ENCODE measurements around the gene TIMM10B. TPM values are rescaled to one million over a fixed set of nuclear protein-coding genes. Genes with fewer than 3 reads are reported as not detected.

The TIMM10B gene
- total RNA-seq, 1 experiment from 2014 or later: 41.7 TPM

DNA sequence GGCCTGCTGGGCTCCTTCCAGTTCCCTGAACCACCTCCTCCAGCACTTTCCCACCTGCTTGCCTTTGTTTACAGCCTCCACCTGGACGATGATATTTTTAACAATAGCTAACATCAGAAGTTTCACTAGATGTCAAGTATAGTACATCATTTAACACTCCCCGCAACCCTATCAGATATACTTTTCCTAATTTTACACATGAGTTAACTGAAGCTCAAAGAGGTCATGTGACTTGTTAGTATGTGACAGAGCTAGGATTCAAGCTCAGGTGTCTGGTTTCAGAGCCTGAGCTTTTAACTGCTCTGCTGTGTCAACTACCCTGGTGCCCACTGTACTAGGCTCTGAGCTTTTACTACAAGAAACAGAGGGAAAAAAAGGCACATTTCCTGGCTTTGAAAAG is 26.2 kb upstream of the TIMM10B start:
- CTCF ChIA-PET: no interaction called here

DNA sequence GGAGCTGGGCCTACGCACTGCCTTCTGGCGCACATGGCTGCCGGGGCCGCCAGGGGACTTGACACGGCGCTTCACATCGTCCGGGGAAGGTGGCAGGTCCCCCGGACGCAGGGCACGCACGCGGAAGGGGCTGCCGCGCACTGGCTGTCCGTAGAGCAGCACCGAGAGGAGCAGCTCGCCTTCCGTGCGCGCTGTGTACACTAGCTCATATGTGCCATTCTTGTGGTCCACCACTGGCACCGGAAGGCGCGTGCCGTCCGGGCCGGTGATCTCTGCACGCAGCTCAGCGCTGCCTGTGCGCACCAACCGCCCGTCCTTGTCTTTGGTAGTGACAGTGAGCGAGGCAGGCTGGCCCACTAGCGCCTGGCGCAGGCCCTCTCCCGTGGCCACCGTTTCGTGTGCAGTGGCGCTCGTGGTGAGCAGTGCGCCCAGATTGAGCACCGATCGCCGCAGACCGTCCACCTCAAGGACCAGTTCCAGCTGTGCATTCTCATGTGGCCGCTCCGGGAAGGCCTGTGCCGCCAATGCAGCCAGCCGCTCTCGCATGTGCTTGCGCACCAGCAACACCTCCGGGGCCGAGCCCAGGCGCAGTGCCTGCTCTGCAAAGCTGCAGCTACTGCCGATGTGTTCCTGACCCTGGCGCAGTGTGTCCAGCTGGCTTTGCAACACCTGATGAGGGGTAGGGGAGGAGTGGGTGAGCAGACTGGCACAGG is 24.8 kb upstream of the TIMM10B start:
- CTCF ChIA-PET: no interaction called here
- no peak for DNase-seq
- Mint-ChIP-seq H3K27ac (ENCODE audit: unreplicated experiment) (no peak overlapping the region), H3K4me3 (ENCODE audit: low read depth, unreplicated experiment) (no peak overlapping the region), H3K36me3 (ENCODE audit: insufficient read depth, unreplicated experiment) (no peaks in the 10 kb centered on the region), H3K27me3 (ENCODE audit: unreplicated experiment) (no peaks in the 10 kb centered on the region), H3K4me1 (ENCODE audit: low read depth, unreplicated experiment) (no peaks in the 10 kb centered on the region), H3K9me3 (ENCODE audit: low read depth, unreplicated experiment) (no peaks in the 10 kb centered on the region)
- intact Hi-C loops (cut with micrococcal nuclease; ENCODE audit: unreplicated experiment): no loop called here
- TF ChIP-seq, protein P1, sequence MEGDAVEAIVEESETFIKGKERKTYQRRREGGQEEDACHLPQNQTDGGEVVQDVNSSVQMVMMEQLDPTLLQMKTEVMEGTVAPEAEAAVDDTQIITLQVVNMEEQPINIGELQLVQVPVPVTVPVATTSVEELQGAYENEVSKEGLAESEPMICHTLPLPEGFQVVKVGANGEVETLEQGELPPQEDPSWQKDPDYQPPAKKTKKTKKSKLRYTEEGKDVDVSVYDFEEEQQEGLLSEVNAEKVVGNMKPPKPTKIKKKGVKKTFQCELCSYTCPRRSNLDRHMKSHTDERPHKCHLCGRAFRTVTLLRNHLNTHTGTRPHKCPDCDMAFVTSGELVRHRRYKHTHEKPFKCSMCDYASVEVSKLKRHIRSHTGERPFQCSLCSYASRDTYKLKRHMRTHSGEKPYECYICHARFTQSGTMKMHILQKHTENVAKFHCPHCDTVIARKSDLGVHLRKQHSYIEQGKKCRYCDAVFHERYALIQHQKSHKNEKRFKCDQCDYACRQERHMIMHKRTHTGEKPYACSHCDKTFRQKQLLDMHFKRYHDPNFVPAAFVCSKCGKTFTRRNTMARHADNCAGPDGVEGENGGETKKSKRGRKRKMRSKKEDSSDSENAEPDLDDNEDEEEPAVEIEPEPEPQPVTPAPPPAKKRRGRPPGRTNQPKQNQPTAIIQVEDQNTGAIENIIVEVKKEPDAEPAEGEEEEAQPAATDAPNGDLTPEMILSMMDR (IDR thresholded peaks at IDR 0.05; ENCODE audit: unreplicated experiment): no peak
- BruUV-seq (replicated peaks): no TSS peak

More for the DNA sequence above, 26.2 kb upstream of the TIMM10B start:
- H3K36me3 Mint-ChIP-seq (ENCODE audit: insufficient read depth, unreplicated experiment): no peaks in the 10 kb centered on the region
- no peak overlapping the region for H3K4me3 Mint-ChIP-seq (ENCODE audit: low read depth, unreplicated experiment)
- no peak overlapping the region for H3K27ac Mint-ChIP-seq (ENCODE audit: unreplicated experiment)
- intact Hi-C loops (cut with micrococcal nuclease; ENCODE audit: unreplicated experiment): no loop called here
- no peak for DNase-seq
- no peaks in the 10 kb centered on the region for H3K27me3 Mint-ChIP-seq (ENCODE audit: unreplicated experiment)
- TF ChIP-seq, protein P1 (IDR thresholded peaks at IDR 0.05; ENCODE audit: unreplicated experiment): no peak
- H3K9me3 Mint-ChIP-seq (ENCODE audit: low read depth, unreplicated experiment): no peaks in the 10 kb centered on the region
- H3K4me1 Mint-ChIP-seq (ENCODE audit: low read depth, unreplicated experiment): no peaks in the 10 kb centered on the region
- no TSS peak for BruUV-seq (replicated peaks)

DNA sequence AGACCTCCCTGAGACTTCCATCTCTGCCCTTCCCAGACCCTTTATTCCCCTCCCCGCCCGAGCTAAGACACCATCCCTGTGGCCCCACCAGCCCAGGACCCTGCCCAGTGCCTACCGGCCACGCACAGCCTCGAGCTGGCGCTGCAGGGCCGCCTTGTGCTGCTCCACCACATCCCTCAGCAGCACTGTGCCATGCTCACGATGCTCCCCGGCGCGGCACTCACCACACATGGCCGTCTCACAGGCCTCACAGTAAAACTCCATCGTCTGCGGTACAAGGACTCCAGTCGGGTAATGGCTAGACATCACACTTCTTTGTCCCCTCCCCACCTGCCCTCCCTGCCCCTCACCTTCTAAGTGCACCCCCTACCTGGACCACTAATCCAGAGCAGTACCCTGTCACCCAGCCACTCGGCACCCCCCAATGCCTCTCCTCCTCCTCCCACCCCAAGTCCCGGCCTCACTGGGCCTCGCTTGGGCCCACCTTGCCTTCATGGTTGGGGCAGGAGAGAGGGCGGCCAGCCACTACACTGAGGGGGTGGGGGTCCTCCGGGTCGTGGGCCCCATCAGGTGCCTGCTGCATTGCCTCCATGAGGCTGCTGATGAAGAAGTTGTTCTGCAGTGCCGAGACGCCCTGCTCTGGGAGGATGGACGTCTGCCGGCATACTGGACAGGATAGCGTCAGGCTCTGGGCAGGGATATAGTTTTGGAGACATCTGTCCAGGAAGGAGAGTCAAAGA is 23.6 kb upstream of the TIMM10B start:
- Mint-ChIP-seq H3K9me3 (ENCODE audit: low read depth, unreplicated experiment) (no peaks in the 10 kb centered on the region), H3K27me3 (ENCODE audit: unreplicated experiment) (no peaks in the 10 kb centered on the region), H3K4me3 (ENCODE audit: low read depth, unreplicated experiment) (no peak overlapping the region), H3K4me1 (ENCODE audit: low read depth, unreplicated experiment) (no peaks in the 10 kb centered on the region), H3K27ac (ENCODE audit: unreplicated experiment) (no peak overlapping the region), H3K36me3 (ENCODE audit: insufficient read depth, unreplicated experiment) (no peaks in the 10 kb centered on the region)
- CTCF ChIA-PET: no interaction called here
- DNase-seq: no peak
- BruUV-seq (replicated peaks): no TSS peak
- intact Hi-C loops (cut with micrococcal nuclease; ENCODE audit: unreplicated experiment): no loop called here
- TF ChIP-seq, protein P1 (IDR thresholded peaks at IDR 0.05; ENCODE audit: unreplicated experiment): no peak

DNA sequence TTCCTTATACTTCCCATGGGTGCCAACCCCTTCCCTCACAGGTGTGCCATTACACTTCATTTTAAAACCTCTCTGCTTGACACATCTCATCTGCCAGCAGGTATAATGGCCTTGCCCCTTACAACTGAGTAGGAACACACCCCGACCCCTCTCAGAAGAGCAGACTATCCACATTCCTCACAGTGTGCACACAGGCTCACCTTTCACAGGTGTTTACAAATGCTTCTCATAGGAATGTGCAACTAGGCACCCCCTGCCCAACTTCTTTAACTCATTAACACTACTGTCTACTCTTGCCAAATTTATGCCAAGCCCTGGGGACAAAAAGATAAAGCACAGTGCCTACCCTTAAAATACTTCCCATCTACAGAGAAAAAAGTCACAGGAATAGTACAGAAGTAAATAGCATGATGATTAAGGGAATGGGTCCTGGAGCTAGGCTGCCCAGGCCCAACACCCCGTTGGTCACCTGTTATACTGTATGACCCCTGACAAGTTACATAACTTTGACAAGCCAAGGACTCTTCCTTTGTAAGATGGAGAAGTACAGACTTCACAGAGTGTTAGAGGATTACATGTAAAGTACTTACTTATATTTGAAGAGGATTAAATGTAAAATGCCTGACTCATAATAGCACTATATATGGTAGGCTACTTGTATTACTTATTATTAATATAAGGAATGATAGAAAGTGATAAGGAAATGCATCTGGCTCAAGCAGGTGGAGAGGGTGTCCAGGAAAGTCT is 22.8 kb upstream of the TIMM10B start:
- intact Hi-C loops (cut with micrococcal nuclease; ENCODE audit: unreplicated experiment): no loop called here
- TF ChIP-seq, protein P1 (IDR thresholded peaks at IDR 0.05; ENCODE audit: unreplicated experiment): no peak
- no peak overlapping the region for H3K27ac Mint-ChIP-seq (ENCODE audit: unreplicated experiment)
- peak; percentile 20 for DNase-seq
- H3K9me3 Mint-ChIP-seq (ENCODE audit: low read depth, unreplicated experiment): no peaks in the 10 kb centered on the region
- H3K27me3 Mint-ChIP-seq (ENCODE audit: unreplicated experiment): no peaks in the 10 kb centered on the region
- CTCF ChIA-PET: interaction anchor here (0.8 kb wide), 1 partner anchor 20 kb away, joined by 3 read pairs; no protein-coding TSS in a partner anchor
- no peaks in the 10 kb centered on the region for H3K4me1 Mint-ChIP-seq (ENCODE audit: low read depth, unreplicated experiment)
- H3K36me3 Mint-ChIP-seq (ENCODE audit: insufficient read depth, unreplicated experiment): no peaks in the 10 kb centered on the region
- no peak overlapping the region for H3K4me3 Mint-ChIP-seq (ENCODE audit: low read depth, unreplicated experiment)
- no TSS peak for BruUV-seq (replicated peaks)

All from Calu3 (cell line).